Mesenchymal stem cell (in vitro differentiated cells and primary cell): ENCODE results near the gene ST8SIA1.

Experiments used
- DNase-seq: peaks from one replicate; pipeline ENCODE4 v3.0.0-alpha.2; 2013
- H2AFZ ChIP-seq: one replicate; pipeline ENCODE4 v1.6.1; 2013; ENCODE audit warnings: low read depth, mild to moderate bottlenecking, control low read depth, inconsistent platforms, low read length, moderate library complexity
- H2AK5ac ChIP-seq: 2 replicates; pipeline ENCODE4 v1.6.1; 2013; ENCODE audit warnings: low read length, moderate library complexity, mild to moderate bottlenecking, inconsistent platforms; ENCODE audit not compliant: severe bottlenecking
- H2BK120ac ChIP-seq: one replicate; pipeline ENCODE4 v1.6.1; 2013; ENCODE audit warnings: low read depth, mild to moderate bottlenecking, inconsistent platforms, low read length, moderate library complexity
- H2BK12ac ChIP-seq, 2 experiments: one replicate each; pipeline ENCODE4 v1.6.1; 2013; ENCODE audit warnings: inconsistent platforms in 2 of 2, low read length in 2 of 2, mild to moderate bottlenecking in 2 of 2, moderate library complexity in 2 of 2, control low read depth in 1 of 2
- H2BK15ac ChIP-seq: one replicate; pipeline ENCODE4 v1.6.1; 2013; ENCODE audit warnings: mild to moderate bottlenecking, low read depth, inconsistent platforms; ENCODE audit not compliant: poor library complexity, severe bottlenecking
- H2BK5ac ChIP-seq: 2 replicates; pipeline ENCODE4 v1.6.1; 2013; ENCODE audit warnings: low read depth, mild to moderate bottlenecking, low read length, control low read depth, inconsistent platforms; ENCODE audit not compliant: poor library complexity, severe bottlenecking
- H3K14ac ChIP-seq, 2 experiments: one replicate each; pipeline ENCODE4 v1.6.1; 2013; ENCODE audit warnings: inconsistent platforms in 2 of 2, low read length in 2 of 2, control low read depth in 1 of 2, mild to moderate bottlenecking in 1 of 2, moderate library complexity in 1 of 2
- H3K18ac ChIP-seq, 2 experiments: one replicate each; pipeline ENCODE4 v1.6.1; 2013; ENCODE audit warnings: inconsistent platforms in 2 of 2, low read length in 2 of 2, control low read depth in 1 of 2, low read depth in 1 of 2, mild to moderate bottlenecking in 1 of 2
- H3K23ac ChIP-seq, 2 experiments: one replicate each; pipeline ENCODE4 v1.6.1; 2013; ENCODE audit warnings: inconsistent platforms in 2 of 2, low read length in 2 of 2, mild to moderate bottlenecking in 2 of 2, moderate library complexity in 2 of 2, control low read depth in 1 of 2
- H3K27ac ChIP-seq: 2 replicates; pipeline ENCODE4 v1.5.1; 2013; ENCODE audit warnings: mild to moderate bottlenecking, moderate library complexity, low read length, control low read depth, inconsistent platforms; ENCODE audit not compliant: poor library complexity, severe bottlenecking
- H3K27me3 ChIP-seq, 2 experiments: 2 replicates each; pipeline versions ENCODE4 v1.6.1 to v1.7.0; 2013; ENCODE audit warnings: low read length in 2 of 2, mild to moderate bottlenecking in 2 of 2, moderate library complexity in 2 of 2, control low read depth in 1 of 2, inconsistent platforms in 1 of 2; ENCODE audit not compliant: control insufficient read depth in 1 of 2, insufficient read depth in 1 of 2
- H3K36me3 ChIP-seq, 2 experiments: 2 replicates each; pipeline versions ENCODE4 v1.6.1 to v1.7.0; 2013; ENCODE audit warnings: low read length in 2 of 2, control low read depth in 1 of 2, inconsistent platforms in 1 of 2, low read depth in 1 of 2, mild to moderate bottlenecking in 1 of 2; ENCODE audit not compliant: insufficient read depth in 2 of 2, control insufficient read depth in 1 of 2
- H3K4ac ChIP-seq, 2 experiments: one replicate each; pipeline ENCODE4 v1.6.1; 2013; ENCODE audit warnings: inconsistent platforms in 2 of 2, low read length in 2 of 2, mild to moderate bottlenecking in 2 of 2, moderate library complexity in 2 of 2, control low read depth in 1 of 2, low read depth in 1 of 2
- H3K4me1 ChIP-seq: 2 replicates; pipeline ENCODE4 v1.6.1; 2013; ENCODE audit warnings: low read depth, low read length, control low read depth; ENCODE audit not compliant: control insufficient read depth, insufficient read depth
- H3K4me2 ChIP-seq: 2 replicates; pipeline ENCODE4 v1.6.1; 2013; ENCODE audit warnings: low read length, mild to moderate bottlenecking, inconsistent platforms; ENCODE audit not compliant: poor library complexity, severe bottlenecking
- H3K4me3 ChIP-seq, 2 experiments: 2 replicates each; pipeline versions ENCODE4 v1.5.1 to v1.7.0; 2013; ENCODE audit warnings: low read length in 2 of 2, mild to moderate bottlenecking in 2 of 2, control low read depth in 1 of 2, low read depth in 1 of 2; ENCODE audit not compliant: insufficient read depth in 1 of 2
- H3K79me1 ChIP-seq: replicated peaks from 2 replicates; pipeline ENCODE4 v1.6.1; 2013; ENCODE audit warnings: mild to moderate bottlenecking, control low read depth, low read length, inconsistent platforms; ENCODE audit not compliant: poor library complexity, severe bottlenecking
- H3K9ac ChIP-seq: 2 replicates; pipeline ENCODE4 v1.7.0; 2013; ENCODE audit warnings: mild to moderate bottlenecking, low read length, moderate library complexity
- H3K9me3 ChIP-seq: 2 replicates; pipeline ENCODE4 v1.7.0; 2013; ENCODE audit warnings: mild to moderate bottlenecking, low read length; ENCODE audit not compliant: control insufficient read depth
- H4K8ac ChIP-seq: one replicate; pipeline ENCODE4 v1.6.1; 2013; ENCODE audit warnings: inconsistent platforms, mild to moderate bottlenecking, low read length, moderate library complexity
- H4K91ac ChIP-seq: one replicate; pipeline ENCODE4 v1.6.1; 2013; ENCODE audit warnings: mild to moderate bottlenecking, low read length, inconsistent platforms
- WGBS: methylation state at CpG from one replicate; pipeline ENCODE4 v1.1.7; 2013; ENCODE audit warnings: mixed read lengths; 5-methylcytosine and 5-hydroxymethylcytosine counted together

ST8SIA1 gene

GRCh38 chr12:22234561-22234960 is 99.9 kb downstream of the ST8SIA1 start:
- Histone ChIP-seq H3K23ac (no peak overlapping the region), H3K79me1 (no peaks in the 10 kb centered on the region), H4K8ac (no peak overlapping the region), H3K4ac (no peak overlapping the region), H3K4me2 (no peak overlapping the region), H3K27me3 (no peaks in the 10 kb centered on the region), H2AK5ac (no peak overlapping the region), H2BK120ac (no peak overlapping the region), H2AFZ (no peak overlapping the region), H3K36me3 (no peaks in the 10 kb centered on the region), H4K91ac (no peak overlapping the region), H3K14ac (no peak overlapping the region), H3K9ac (no peak overlapping the region), H3K4me3 (no peak overlapping the region), H3K9me3 (peaks cover 8% of the 10 kb centered on the region), H2BK12ac (no peak overlapping the region), H3K27ac (no peak overlapping the region), H2BK5ac (no peak overlapping the region), H3K18ac (no peak overlapping the region), H2BK15ac (no peak overlapping the region), H3K4me1 (peaks cover 2% of the 10 kb centered on the region)
- no peak for DNase-seq

GRCh38 chr12:22231836-22232235 is 102.7 kb downstream of the ST8SIA1 start:
- Histone ChIP-seq H2AK5ac (no peak overlapping the region), H3K9me3 (no peaks in the 10 kb centered on the region), H3K14ac (no peak overlapping the region), H2BK12ac (no peak overlapping the region), H3K4me1 (peaks cover 4% of the 10 kb centered on the region), H4K91ac (no peak overlapping the region), H3K4me3 (no peak overlapping the region), H3K9ac (no peak overlapping the region), H3K79me1 (no peaks in the 10 kb centered on the region), H3K18ac (no peak overlapping the region), H4K8ac (no peak overlapping the region), H3K27me3 (no peaks in the 10 kb centered on the region), H3K4me2 (no peak overlapping the region), H3K4ac (peak overlapping the region in 1 of 2 experiments; percentile 38), H3K23ac (no peak overlapping the region), H3K36me3 (no peaks in the 10 kb centered on the region), H2AFZ (no peak overlapping the region), H2BK120ac (no peak overlapping the region), H2BK5ac (no peak overlapping the region), H2BK15ac (no peak overlapping the region), H3K27ac (no peak overlapping the region)
- peak; percentile 14 for DNase-seq
- WGBS, result 66% methylated on average over 1 of the region's 1 CpG

GRCh38 chr12:22231078-22231477 is 103.4 kb downstream of the ST8SIA1 start:
- H2AFZ ChIP-seq, result no peak overlapping the region
- H3K4me2 ChIP-seq, result no peak overlapping the region
- H3K36me3 ChIP-seq, result no peaks in the 10 kb centered on the region
- H3K23ac ChIP-seq, result no peak overlapping the region
- H2AK5ac ChIP-seq, result no peak overlapping the region
- no peak overlapping the region for H2BK12ac ChIP-seq
- H2BK5ac ChIP-seq, result no peak overlapping the region
- no peak overlapping the region for H3K4me3 ChIP-seq
- H2BK15ac ChIP-seq, result no peak overlapping the region
- no peaks in the 10 kb centered on the region for H3K9me3 ChIP-seq
- WGBS, result 100% methylated on average over 1 of the region's 2 CpGs
- H3K4ac ChIP-seq, result no peak overlapping the region
- no peak overlapping the region for H3K9ac ChIP-seq
- no peak overlapping the region for H3K14ac ChIP-seq
- no peak overlapping the region for H3K27ac ChIP-seq
- H3K4me1 ChIP-seq, result peaks cover 4% of the 10 kb centered on the region
- no peak overlapping the region for H2BK120ac ChIP-seq
- no peaks in the 10 kb centered on the region for H3K27me3 ChIP-seq
- no peak overlapping the region for H4K8ac ChIP-seq
- DNase-seq, result no peak
- no peak overlapping the region for H4K91ac ChIP-seq
- no peaks in the 10 kb centered on the region for H3K79me1 ChIP-seq
- H3K18ac ChIP-seq, result no peak overlapping the region

GRCh38 chr12:22230280-22230794 is 104.2 kb downstream of the ST8SIA1 start:
- DNase-seq, result peak; percentile 41
- H4K91ac ChIP-seq, result no peak overlapping the region
- peaks cover 4% of the 10 kb centered on the region for H3K4me1 ChIP-seq
- no peak overlapping the region for H3K18ac ChIP-seq
- H3K79me1 ChIP-seq, result no peaks in the 10 kb centered on the region
- 89% methylated on average over 1 of the region's 2 CpGs for WGBS
- H2AFZ ChIP-seq, result no peak overlapping the region
- H3K4ac ChIP-seq, result no peak overlapping the region
- H3K23ac ChIP-seq, result no peak overlapping the region
- H3K14ac ChIP-seq, result no peak overlapping the region
- no peak overlapping the region for H2BK12ac ChIP-seq
- H2BK15ac ChIP-seq, result no peak overlapping the region
- H3K27ac ChIP-seq, result peak overlapping the region; percentile 72
- H3K4me3 ChIP-seq, result peak overlapping the region in 1 of 2 experiments; percentile 46
- no peaks in the 10 kb centered on the region for H3K9me3 ChIP-seq
- H3K27me3 ChIP-seq, result no peaks in the 10 kb centered on the region
- H4K8ac ChIP-seq, result no peak overlapping the region
- H3K36me3 ChIP-seq, result no peaks in the 10 kb centered on the region
- H2BK5ac ChIP-seq, result no peak overlapping the region
- no peak overlapping the region for H2BK120ac ChIP-seq
- no peak overlapping the region for H2AK5ac ChIP-seq
- H3K4me2 ChIP-seq, result no peak overlapping the region
- H3K9ac ChIP-seq, result peak overlapping the region; percentile 46
